Osteocyte (in vitro differentiated cells): ENCODE measurements around the gene PLCG2. TPM values are rescaled to one million over a fixed set of nuclear protein-coding genes. Genes with fewer than 3 reads are reported as not detected.

Source experiments
- DNase-seq: peaks from one replicate; pipeline ENCODE4 v3.0.0; 2021; ENCODE audit warnings: mixed read lengths; ENCODE audit not compliant: unreplicated experiment; ENCODE audit errors: extremely low spot score
- H3K27ac Mint-ChIP-seq: one replicate; pipeline ENCODE4 v1.8.0; 2021; ENCODE audit warnings: mild to moderate bottlenecking, mixed read lengths; ENCODE audit not compliant: unreplicated experiment
- H3K27me3 Mint-ChIP-seq: one replicate; pipeline ENCODE4 v1.8.0; 2021; ENCODE audit warnings: mixed read lengths; ENCODE audit not compliant: unreplicated experiment
- H3K36me3 Mint-ChIP-seq: one replicate; pipeline ENCODE4 v1.8.0; 2021; ENCODE audit warnings: mixed read lengths; ENCODE audit not compliant: unreplicated experiment
- H3K4me1 Mint-ChIP-seq: one replicate; pipeline ENCODE4 v1.8.0; 2021; ENCODE audit warnings: mixed read lengths; ENCODE audit not compliant: unreplicated experiment
- H3K4me3 Mint-ChIP-seq: one replicate; pipeline ENCODE4 v1.8.0; 2021; ENCODE audit warnings: mild to moderate bottlenecking, moderate library complexity, mixed read lengths; ENCODE audit not compliant: unreplicated experiment
- H3K9me3 Mint-ChIP-seq: one replicate; pipeline ENCODE4 v1.8.0; 2021; ENCODE audit warnings: mixed read lengths; ENCODE audit not compliant: unreplicated experiment
- total RNA-seq: library from RNA; stranded (reverse); gene quantifications from 2 replicates; pipeline ENCODE4 v1.2.1, GENCODE V29; 2021
- TF ChIP-seq, protein P1 (sequence below): fragments of 200-600 bp; sonication (generic); IDR thresholded peaks from 2 replicates; pipeline ENCODE4 v1.5.0; 2021; ENCODE audit warnings: antibody characterized with exemption, mild to moderate bottlenecking, moderate library complexity

Gene PLCG2
- total RNA-seq, 1 donor from 2014 or later: not detected

DNA sequence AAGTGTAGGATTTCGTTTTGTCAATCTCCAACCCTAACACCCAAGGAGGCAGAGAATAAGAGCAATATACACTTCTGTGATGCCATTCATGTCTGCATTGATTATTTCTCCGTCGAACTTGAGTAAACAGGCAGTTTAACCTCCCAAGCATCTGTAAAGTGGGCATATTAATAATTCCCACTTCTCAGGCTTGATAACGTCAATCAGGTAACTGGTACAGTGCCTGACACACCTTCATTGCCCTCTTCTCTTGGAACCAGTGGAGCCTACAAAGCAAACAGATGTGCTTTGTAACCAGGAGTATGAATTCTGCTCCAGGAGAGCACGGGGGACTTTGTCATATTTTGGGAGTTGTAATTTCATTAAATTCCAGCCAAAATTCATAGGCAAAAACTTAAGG lies 32.5 kb upstream of the PLCG2 start:
- H3K27ac Mint-ChIP-seq: no peak overlapping the region
- no peaks in the 10 kb centered on the region for H3K36me3 Mint-ChIP-seq
- H3K4me3 Mint-ChIP-seq: peak overlapping the region; percentile 78
- no peak for DNase-seq
- TF ChIP-seq, protein P1, sequence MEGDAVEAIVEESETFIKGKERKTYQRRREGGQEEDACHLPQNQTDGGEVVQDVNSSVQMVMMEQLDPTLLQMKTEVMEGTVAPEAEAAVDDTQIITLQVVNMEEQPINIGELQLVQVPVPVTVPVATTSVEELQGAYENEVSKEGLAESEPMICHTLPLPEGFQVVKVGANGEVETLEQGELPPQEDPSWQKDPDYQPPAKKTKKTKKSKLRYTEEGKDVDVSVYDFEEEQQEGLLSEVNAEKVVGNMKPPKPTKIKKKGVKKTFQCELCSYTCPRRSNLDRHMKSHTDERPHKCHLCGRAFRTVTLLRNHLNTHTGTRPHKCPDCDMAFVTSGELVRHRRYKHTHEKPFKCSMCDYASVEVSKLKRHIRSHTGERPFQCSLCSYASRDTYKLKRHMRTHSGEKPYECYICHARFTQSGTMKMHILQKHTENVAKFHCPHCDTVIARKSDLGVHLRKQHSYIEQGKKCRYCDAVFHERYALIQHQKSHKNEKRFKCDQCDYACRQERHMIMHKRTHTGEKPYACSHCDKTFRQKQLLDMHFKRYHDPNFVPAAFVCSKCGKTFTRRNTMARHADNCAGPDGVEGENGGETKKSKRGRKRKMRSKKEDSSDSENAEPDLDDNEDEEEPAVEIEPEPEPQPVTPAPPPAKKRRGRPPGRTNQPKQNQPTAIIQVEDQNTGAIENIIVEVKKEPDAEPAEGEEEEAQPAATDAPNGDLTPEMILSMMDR: no peak
- H3K9me3 Mint-ChIP-seq: no peaks in the 10 kb centered on the region
- H3K4me1 Mint-ChIP-seq: peaks cover 9% of the 10 kb centered on the region
- H3K27me3 Mint-ChIP-seq: peaks cover 15% of the 10 kb centered on the region

DNA sequence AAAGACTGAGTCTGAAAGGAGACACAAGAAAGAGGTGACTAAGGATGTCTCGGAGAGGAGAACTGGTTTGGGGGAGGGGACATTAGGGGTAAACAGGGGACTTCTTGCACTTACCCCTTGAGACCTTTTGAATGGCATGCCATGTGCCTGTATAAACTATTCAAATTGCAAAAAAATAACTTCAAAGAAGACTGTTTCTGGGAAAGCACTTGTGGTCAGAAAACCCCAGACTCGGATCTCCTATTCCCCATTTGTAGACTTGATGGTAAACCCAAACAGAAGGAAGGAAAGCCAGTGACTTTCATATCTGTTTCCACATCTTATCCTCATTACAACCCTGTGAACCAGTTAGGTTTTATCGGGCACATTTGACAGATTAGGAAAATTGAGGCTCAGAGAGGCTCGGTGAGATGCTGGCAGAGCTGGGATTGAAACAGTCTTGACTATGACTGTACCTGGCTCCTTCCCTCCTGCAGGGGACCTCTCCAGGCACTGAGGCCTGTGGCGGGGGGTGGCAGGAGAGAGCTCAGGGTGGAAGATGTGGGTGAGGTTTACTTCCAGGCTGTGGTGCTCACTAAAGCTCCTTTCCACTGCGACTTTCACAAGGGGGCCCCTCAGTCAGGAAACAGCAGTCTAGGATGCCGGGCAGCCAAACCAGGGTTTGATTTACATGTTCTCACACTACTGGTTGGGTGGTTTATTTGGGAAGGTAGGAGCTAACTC lies 30.5 kb upstream of the PLCG2 start:
- no peak for DNase-seq
- no peak overlapping the region for H3K27ac Mint-ChIP-seq
- TF ChIP-seq, protein P1: no peak
- no peak overlapping the region for H3K4me3 Mint-ChIP-seq
- peaks cover 12% of the 10 kb centered on the region for H3K27me3 Mint-ChIP-seq
- H3K4me1 Mint-ChIP-seq: peaks cover 9% of the 10 kb centered on the region
- H3K9me3 Mint-ChIP-seq: no peaks in the 10 kb centered on the region
- no peaks in the 10 kb centered on the region for H3K36me3 Mint-ChIP-seq

DNA sequence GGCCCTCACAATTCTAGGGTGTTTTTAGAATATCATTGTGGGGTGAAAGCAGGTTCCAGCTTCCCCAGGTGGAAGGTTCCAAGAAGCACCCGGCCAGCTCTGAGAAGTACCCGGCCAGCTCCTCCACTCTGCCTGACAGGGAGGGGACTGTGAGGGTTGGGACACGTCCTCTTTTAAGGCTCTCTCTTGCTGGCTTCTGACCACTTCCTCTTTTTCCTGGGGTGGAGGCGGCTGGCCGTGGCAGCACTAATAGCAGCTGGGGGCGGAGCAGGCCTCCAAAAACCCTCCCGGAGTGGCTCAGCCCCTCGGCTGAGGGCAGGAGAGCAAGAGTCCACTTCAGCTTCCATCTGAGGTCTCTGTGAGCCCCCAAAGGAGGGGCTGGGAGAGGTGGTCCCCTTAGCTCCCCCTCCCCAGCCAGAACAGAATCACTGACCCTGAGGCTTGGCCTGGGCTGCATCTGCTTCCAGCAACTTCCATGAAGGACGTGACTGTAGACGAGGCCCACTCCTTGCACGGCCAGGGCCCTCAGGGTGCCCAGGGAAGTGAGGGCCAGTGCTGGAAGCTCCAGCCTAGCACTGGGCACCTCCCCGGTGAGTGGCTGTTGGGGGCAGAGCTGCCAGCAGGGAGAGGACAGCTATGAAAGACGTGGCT lies 26.7 kb upstream of the PLCG2 start:
- Mint-ChIP-seq H3K4me3 (no peak overlapping the region), H3K27ac (no peak overlapping the region), H3K27me3 (peaks cover 12% of the 10 kb centered on the region), H3K4me1 (no peaks in the 10 kb centered on the region), H3K9me3 (no peaks in the 10 kb centered on the region), H3K36me3 (no peaks in the 10 kb centered on the region)
- DNase-seq: no peak
- TF ChIP-seq, protein P1: no peak

DNA sequence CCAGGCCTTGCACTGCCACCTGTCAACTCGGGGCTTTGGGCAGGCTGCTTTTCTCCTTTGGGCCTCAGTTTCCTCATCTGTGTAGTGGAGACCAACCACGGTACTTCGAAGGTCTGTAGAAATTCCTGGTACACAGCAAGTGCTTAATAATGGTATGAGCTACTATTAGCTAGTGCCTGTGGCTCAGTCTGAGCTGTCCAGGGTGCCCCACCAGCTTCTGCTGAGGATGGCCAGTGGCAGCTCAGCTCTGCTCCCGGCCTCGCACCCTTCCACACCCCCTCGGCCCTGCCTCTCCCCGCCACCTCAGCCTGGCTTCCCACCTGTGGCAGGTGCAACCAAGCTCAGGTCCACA lies 26.2 kb upstream of the PLCG2 start:
- Mint-ChIP-seq H3K27ac (no peak overlapping the region), H3K4me3 (no peak overlapping the region), H3K4me1 (no peaks in the 10 kb centered on the region), H3K9me3 (no peaks in the 10 kb centered on the region), H3K36me3 (no peaks in the 10 kb centered on the region), H3K27me3 (peaks cover 9% of the 10 kb centered on the region)
- TF ChIP-seq, protein P1: no peak
- DNase-seq: no peak

DNA sequence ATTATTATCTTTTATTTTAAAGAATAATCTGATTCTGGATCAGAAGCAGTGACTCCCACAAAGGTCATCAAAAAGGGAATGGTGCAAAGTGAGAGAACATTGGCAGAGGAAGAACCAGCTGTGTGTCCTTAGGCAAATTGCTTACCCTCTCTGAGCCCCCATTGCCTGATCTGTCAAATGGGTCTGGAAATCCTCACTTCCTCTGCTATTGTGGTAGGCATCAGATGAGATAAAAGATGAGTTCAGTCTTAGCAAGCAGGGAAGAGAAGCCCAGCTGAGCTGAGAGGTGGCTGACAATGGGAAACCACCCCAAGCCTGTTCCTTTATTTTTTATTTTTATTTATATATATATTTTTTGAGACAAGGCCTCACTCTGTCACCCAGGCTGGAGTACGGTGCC lies 24.2 kb upstream of the PLCG2 start:
- no peaks in the 10 kb centered on the region for H3K36me3 Mint-ChIP-seq
- H3K9me3 Mint-ChIP-seq: no peaks in the 10 kb centered on the region
- no peak overlapping the region for H3K27ac Mint-ChIP-seq
- no peak for DNase-seq
- no peak overlapping the region for H3K4me3 Mint-ChIP-seq
- TF ChIP-seq, protein P1: no peak
- no peaks in the 10 kb centered on the region for H3K4me1 Mint-ChIP-seq
- H3K27me3 Mint-ChIP-seq: peaks cover 8% of the 10 kb centered on the region
